ENCODE results near the gene PKP2. TPM values are rescaled to one million over a fixed set of nuclear protein-coding genes. Genes with fewer than 3 reads are reported as not detected.
"Not testable (repeated sequence)": the region's sequence is repeated elsewhere in the genome, so short reads cannot be mapped to it uniquely, and the experiment has no call there.

PKP2 gene
- total and polyA plus RNA-seq, 2 donors (not counting 1 experiment from before 2014, with no cell fraction given), result under 0.01 to 0.15 TPM

GRCh38 chr12:32881702-32882101, 14.9 kb downstream of the PKP2 start:
- H3K9ac ChIP-seq (ENCODE audit: insufficient read depth, low read length), result no peak overlapping the region
- no peaks in the 10 kb centered on the region for H3K4me1 ChIP-seq (ENCODE audit: control insufficient read depth, extremely low read depth, insufficient read depth, low read length)
- H3K4me3 ChIP-seq (replicated peaks in 1 of 4; ENCODE audit: control extremely low read depth in 1 of 4, insufficient read depth in 1 of 4, low read depth in 3 of 4, low read length in 4 of 4), result no peak overlapping the region
- no peak overlapping the region for H2AFZ ChIP-seq (ENCODE audit: low read length)
- H4K20me1 ChIP-seq (ENCODE audit: control insufficient read depth, extremely low read depth, insufficient read depth, low read length), result no peaks in the 10 kb centered on the region
- no peak overlapping the region for H3K4me2 ChIP-seq (ENCODE audit: extremely low read depth, insufficient read depth, low read length)
- no peak overlapping the region for H3K27ac ChIP-seq (ENCODE audit: insufficient read depth, low read length)
- DNase-seq (ENCODE audit: low read depth in 2 of 2), result no peak
- no peak for TF ChIP-seq CTCF (conservative IDR thresholded peaks at IDR 0.05 in 1 of 2, IDR thresholded peaks at IDR 0.05 in 1 of 2; ENCODE audit: low read depth in 1 of 2, low read length in 2 of 2)
- no peak for TF ChIP-seq EZH2 (IDR thresholded peaks at IDR 0.05; ENCODE audit: low read length, missing control alignments)
- no peaks in the 10 kb centered on the region for H3K27me3 ChIP-seq (ENCODE audit: control insufficient read depth, insufficient read depth, low read length)
- H3K9me3 ChIP-seq (ENCODE audit: control insufficient read depth, insufficient read depth, low read depth, low read length), result no peaks in the 10 kb centered on the region
- no peaks in the 10 kb centered on the region for H3K79me2 ChIP-seq (ENCODE audit: control insufficient read depth, insufficient read depth, low read length)
- no peaks in the 10 kb centered on the region for H3K36me3 ChIP-seq (ENCODE audit: control insufficient read depth, insufficient read depth, low read length)

GRCh38 chr12:32881107-32881506, 15.5 kb downstream of the PKP2 start:
- DNase-seq (ENCODE audit: low read depth in 2 of 2), result no peak
- Histone ChIP-seq H3K27ac (ENCODE audit: insufficient read depth, low read length) (no peak overlapping the region), H3K9me3 (ENCODE audit: control insufficient read depth, insufficient read depth, low read depth, low read length) (no peaks in the 10 kb centered on the region), H3K36me3 (ENCODE audit: control insufficient read depth, insufficient read depth, low read length) (no peaks in the 10 kb centered on the region), H3K79me2 (ENCODE audit: control insufficient read depth, insufficient read depth, low read length) (no peaks in the 10 kb centered on the region), H3K9ac (ENCODE audit: insufficient read depth, low read length) (no peak overlapping the region), H3K4me2 (ENCODE audit: extremely low read depth, insufficient read depth, low read length) (no peak overlapping the region), H2AFZ (ENCODE audit: low read length) (no peak overlapping the region), H3K4me3 (replicated peaks in 1 of 4; ENCODE audit: control extremely low read depth in 1 of 4, insufficient read depth in 1 of 4, low read depth in 3 of 4, low read length in 4 of 4) (no peak overlapping the region), H4K20me1 (ENCODE audit: control insufficient read depth, extremely low read depth, insufficient read depth, low read length) (no peaks in the 10 kb centered on the region), H3K4me1 (ENCODE audit: control insufficient read depth, extremely low read depth, insufficient read depth, low read length) (no peaks in the 10 kb centered on the region), H3K27me3 (ENCODE audit: control insufficient read depth, insufficient read depth, low read length) (no peaks in the 10 kb centered on the region)
- TF ChIP-seq EZH2 (IDR thresholded peaks at IDR 0.05; ENCODE audit: low read length, missing control alignments), result no peak
- no peak for TF ChIP-seq CTCF (conservative IDR thresholded peaks at IDR 0.05 in 1 of 2, IDR thresholded peaks at IDR 0.05 in 1 of 2; ENCODE audit: low read depth in 1 of 2, low read length in 2 of 2)

DNA sequence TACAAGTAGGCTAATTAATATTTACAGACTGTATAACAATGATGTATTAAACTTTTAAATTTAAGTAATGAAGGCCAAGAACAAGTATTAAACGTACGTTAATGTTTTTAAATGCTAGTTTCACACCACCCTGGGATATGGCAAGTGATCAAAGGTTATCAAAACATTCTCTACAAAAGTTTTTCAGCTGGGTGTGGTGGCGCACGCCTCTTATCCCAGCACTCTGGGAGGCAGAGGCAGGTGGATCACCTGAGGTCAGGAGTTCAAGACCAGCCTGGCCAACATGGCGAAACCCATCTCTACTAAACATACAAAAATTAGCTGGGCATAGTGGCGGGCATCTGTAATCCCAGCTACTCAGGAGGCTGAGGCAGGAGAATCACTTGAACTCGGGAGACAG, 17.5 kb downstream of the PKP2 start:
- H3K4me3 ChIP-seq (replicated peaks in 1 of 4; ENCODE audit: control extremely low read depth in 1 of 4, insufficient read depth in 1 of 4, low read depth in 3 of 4, low read length in 4 of 4); H3K79me2 ChIP-seq (ENCODE audit: control insufficient read depth, insufficient read depth, low read length); H4K20me1 ChIP-seq (ENCODE audit: control insufficient read depth, extremely low read depth, insufficient read depth, low read length); H3K9me3 ChIP-seq (ENCODE audit: control insufficient read depth, insufficient read depth, low read depth, low read length); H3K4me1 ChIP-seq (ENCODE audit: control insufficient read depth, extremely low read depth, insufficient read depth, low read length); H3K4me2 ChIP-seq (ENCODE audit: extremely low read depth, insufficient read depth, low read length); DNase-seq (ENCODE audit: low read depth in 2 of 2); H3K27ac ChIP-seq (ENCODE audit: insufficient read depth, low read length); H3K36me3 ChIP-seq (ENCODE audit: control insufficient read depth, insufficient read depth, low read length); H2AFZ ChIP-seq (ENCODE audit: low read length); H3K9ac ChIP-seq (ENCODE audit: insufficient read depth, low read length); H3K27me3 ChIP-seq (ENCODE audit: control insufficient read depth, insufficient read depth, low read length): not testable (repeated sequence)

Measured in fibroblast of lung (primary cell).